Measurements from ENCODE around the gene MNAT1.

- no peak for TF ChIP-seq CTCF (IDR thresholded peaks at IDR 0.05; ENCODE audit: borderline replicate concordance, extremely low read depth, low read length, poor library complexity, severe bottlenecking)
- TF ChIP-seq EZH2 (IDR thresholded peaks at IDR 0.05; ENCODE audit: borderline replicate concordance, low read depth, low read length, severe bottlenecking): no peak
These were observed 61.9 kb downstream of the MNAT1 start for GRCh38 chr14:60796434-60796833.
